Mucosa of rectum (tissue), 2 donors: ENCODE results near the gene DMWD.

Experiments used
- H3K27ac ChIP-seq, 2 donors: one replicate each; pipeline ENCODE4 v1.7.0; 2013; ENCODE audit warnings: inconsistent platforms in 2 of 2, low read depth in 2 of 2, low read length in 2 of 2
- H3K27me3 ChIP-seq, 2 donors: one replicate each; pipeline ENCODE4 v1.7.0; 2013; ENCODE audit warnings: low read length in 2 of 2; ENCODE audit not compliant: control insufficient read depth in 2 of 2, insufficient read depth in 2 of 2
- H3K36me3 ChIP-seq, 2 donors: one replicate each; pipeline ENCODE4 v1.7.0; 2013; ENCODE audit warnings: low read length in 2 of 2; ENCODE audit not compliant: control insufficient read depth in 2 of 2, insufficient read depth in 2 of 2
- H3K4me1 ChIP-seq, 2 donors: one replicate each; pipeline ENCODE4 v1.7.0; 2013; ENCODE audit warnings: low read length in 2 of 2, mild to moderate bottlenecking in 1 of 2; ENCODE audit not compliant: control insufficient read depth in 2 of 2, insufficient read depth in 2 of 2
- H3K4me3 ChIP-seq, 2 donors: one replicate each; pipeline ENCODE4 v1.7.0; 2013; ENCODE audit warnings: low read length in 2 of 2
- H3K9ac ChIP-seq, 2 donors: one replicate each; pipeline ENCODE4 v1.7.0; 2013; ENCODE audit warnings: low read length in 2 of 2, low read depth in 1 of 2, mild to moderate bottlenecking in 1 of 2
- H3K9me3 ChIP-seq, 2 donors: one replicate each; pipeline ENCODE4 v1.7.0; 2013; ENCODE audit warnings: low read length in 2 of 2; ENCODE audit not compliant: control insufficient read depth in 2 of 2
- donor health status: healthy.
- donor health status: Normal muscosa, but diverticular disease.

Gene DMWD

DNA sequence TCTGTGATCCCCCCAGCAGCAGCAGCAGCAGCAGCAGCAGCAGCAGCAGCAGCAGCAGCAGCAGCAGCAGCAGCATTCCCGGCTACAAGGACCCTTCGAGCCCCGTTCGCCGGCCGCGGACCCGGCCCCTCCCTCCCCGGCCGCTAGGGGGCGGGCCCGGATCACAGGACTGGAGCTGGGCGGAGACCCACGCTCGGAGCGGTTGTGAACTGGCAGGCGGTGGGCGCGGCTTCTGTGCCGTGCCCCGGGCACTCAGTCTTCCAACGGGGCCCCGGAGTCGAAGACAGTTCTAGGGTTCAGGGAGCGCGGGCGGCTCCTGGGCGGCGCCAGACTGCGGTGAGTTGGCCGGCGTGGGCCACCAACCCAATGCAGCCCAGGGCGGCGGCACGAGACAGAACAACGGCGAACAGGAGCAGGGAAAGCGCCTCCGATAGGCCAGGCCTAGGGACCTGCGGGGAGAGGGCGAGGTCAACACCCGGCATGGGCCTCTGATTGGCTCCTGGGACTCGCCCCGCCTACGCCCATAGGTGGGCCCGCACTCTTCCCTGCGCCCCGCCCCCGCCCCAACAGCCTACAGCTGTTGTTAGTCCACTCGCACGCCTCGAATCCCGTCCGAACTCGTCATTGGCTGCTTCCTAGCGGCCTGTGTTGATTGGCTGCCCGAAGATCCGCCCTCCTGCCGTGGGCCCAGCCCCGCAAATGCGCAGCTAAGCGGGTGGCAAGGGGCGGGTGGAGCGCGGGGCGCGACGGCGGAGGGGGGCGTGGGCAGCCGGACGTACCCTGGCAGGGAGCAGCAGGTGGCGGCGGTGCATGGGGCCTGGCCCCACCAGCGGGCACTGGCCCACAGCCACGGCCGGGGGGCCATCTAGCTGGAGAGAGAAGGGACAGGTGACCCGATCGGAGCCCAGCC, 22.2 kb downstream of the DMWD start:
- Histone ChIP-seq H3K4me1 (peaks cover 18 to 33% of the 10 kb centered on the region in 2 donors), H3K36me3 (no peaks in the 10 kb centered on the region), H3K9ac (peak overlapping the region; percentile 72 to 75), H3K4me3 (peak overlapping the region; percentile 86 to 94), H3K9me3 (no peaks in the 10 kb centered on the region), H3K27ac (peak overlapping the region; percentile 96 to 97), H3K27me3 (no peaks in the 10 kb centered on the region)

DNA sequence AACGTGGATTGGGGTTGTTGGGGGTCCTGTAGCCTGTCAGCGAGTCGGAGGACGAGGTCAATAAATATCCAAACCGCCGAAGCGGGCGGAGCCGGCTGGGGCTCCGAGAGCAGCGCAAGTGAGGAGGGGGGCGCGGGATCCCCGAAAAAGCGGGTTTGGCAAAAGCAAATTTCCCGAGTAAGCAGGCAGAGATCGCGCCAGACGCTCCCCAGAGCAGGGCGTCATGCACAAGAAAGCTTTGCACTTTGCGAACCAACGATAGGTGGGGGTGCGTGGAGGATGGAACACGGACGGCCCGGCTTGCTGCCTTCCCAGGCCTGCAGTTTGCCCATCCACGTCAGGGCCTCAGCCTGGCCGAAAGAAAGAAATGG, 22.8 kb downstream of the DMWD start:
- H3K27me3 ChIP-seq, result no peaks in the 10 kb centered on the region
- peaks cover 18 to 33% of the 10 kb centered on the region in 2 donors for H3K4me1 ChIP-seq
- H3K9me3 ChIP-seq, result no peaks in the 10 kb centered on the region
- no peaks in the 10 kb centered on the region for H3K36me3 ChIP-seq
- peak overlapping the region; percentile 68 to 75 for H3K9ac ChIP-seq
- peak overlapping the region; percentile 96 to 97 for H3K27ac ChIP-seq
- peak overlapping the region; percentile 86 to 94 for H3K4me3 ChIP-seq

DNA sequence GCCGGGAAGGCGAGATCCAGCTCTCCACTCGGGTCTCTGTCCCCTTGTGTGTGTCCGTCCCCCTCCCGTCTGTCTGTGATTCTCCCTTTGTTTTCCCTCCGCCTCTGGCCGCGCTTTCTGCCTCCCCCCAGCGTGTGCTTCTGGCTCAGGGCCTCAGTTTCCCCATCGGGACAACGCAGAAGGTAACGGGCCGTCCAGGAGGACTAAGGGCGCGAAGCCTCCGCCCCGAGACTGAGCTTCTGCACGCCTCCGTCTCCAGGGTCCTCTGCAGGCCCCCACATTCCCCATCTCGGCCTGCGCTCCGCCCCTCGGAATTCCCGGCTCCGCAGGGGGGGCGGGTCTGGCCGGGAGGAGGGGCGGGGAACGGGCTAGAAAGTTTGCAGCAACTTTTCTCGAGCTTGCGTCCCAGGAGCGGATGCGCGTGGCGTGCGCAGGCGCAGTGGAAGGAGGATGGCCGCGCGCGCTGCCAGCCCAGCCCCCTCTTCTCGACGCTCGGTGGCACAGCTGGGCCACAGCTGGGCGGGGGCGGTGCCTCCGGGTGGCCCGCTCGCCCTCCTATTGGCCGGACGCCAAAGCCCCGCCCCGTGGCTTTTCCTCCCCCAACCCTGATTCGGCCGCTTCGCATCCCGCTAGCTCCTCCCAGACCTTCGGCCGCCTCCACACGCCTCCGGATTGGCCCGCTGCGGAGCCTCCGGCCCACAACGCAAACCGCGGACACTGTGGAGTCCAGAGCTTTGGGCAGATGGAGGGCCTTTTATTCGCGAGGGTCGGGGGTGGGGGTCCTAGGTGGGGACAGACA, 23.5 kb downstream of the DMWD start, which contains the start of gene SIX5:
Gene SIX5 (minus strand): TSS at position 269 of the 799 bp plus-strand sequence. CDS start 408 bp downstream, outside the sequence.
- Histone ChIP-seq H3K27me3 (no peaks in the 10 kb centered on the region), H3K4me1 (peaks cover 21 to 33% of the 10 kb centered on the region in 2 donors), H3K4me3 (peak within 1 kb of the TSS; percentile 89 to 94), H3K9ac (peak within 1 kb of the TSS; percentile 75 to 88), H3K27ac (peak within 1 kb of the TSS; percentile 96 to 97), H3K9me3 (no peaks in the 10 kb centered on the region), H3K36me3 (no peaks in the 10 kb centered on the region)

DNA sequence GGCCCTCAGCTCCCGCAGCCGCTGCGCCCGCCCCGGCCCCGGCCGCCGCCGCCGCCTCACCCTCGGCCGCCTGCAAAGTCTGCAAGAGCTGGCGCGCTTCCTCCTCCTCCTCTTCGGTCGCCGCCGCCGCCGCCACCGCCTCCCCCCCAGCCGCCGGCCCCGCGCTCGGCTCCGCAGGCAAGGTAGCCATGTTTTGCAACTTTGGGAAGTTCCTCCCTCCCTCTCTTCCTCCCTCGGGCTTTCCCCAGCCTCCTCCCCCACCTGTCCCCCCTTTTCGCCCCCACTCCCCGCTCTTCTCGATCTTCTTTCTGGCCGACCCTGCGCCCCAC, 24.0 kb downstream of the DMWD start:
- H3K36me3 ChIP-seq, result no peaks in the 10 kb centered on the region
- peak overlapping the region; percentile 73 to 88 for H3K9ac ChIP-seq
- peak overlapping the region; percentile 96 to 97 for H3K27ac ChIP-seq
- no peaks in the 10 kb centered on the region for H3K27me3 ChIP-seq
- H3K9me3 ChIP-seq, result no peaks in the 10 kb centered on the region
- peak overlapping the region; percentile 89 to 94 for H3K4me3 ChIP-seq
- peaks cover 21 to 32% of the 10 kb centered on the region in 2 donors for H3K4me1 ChIP-seq

DNA sequence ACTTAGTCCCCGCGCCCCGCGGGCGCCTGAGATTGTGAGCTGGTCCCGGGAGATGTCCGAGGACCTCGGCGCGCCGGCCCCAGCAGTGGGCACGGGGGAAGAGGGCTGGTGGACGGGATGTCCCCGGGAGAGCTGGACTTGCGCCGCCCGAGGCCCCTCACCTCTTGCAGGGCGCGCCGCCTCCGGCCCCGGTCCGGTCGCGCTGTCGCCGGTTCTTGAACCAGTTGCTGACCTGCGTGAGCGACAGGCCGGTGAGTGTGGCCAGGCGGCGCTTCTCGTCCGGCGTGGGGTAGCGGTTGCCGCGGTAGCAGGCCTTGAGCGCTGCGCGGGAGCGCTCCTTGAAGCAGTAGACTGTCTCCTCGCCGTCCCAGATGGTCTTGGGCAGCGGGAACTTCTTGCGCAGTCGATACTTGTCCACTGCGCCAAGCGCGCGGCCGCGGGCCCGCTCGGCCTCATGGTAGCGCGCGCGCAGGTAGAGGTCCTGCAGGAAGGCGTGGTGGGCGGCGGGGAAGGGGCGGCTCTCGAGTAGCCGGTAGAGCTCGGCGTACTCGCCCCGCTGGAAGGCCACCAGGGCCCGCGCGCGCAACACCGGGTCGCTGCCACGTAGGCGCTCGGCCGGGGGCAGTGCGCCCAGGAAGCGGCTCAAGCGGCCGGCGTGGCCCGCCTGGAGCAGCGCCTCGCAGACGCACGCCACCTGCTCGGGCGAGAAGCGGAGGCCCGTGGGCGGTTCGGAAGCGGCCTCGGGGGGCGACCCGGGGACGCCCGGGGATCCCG, 24.6 kb downstream of the DMWD start:
- Histone ChIP-seq H3K9ac (peak overlapping the region; percentile 73 to 77), H3K4me1 (peaks cover 18 to 30% of the 10 kb centered on the region in 2 donors), H3K9me3 (no peaks in the 10 kb centered on the region), H3K36me3 (no peaks in the 10 kb centered on the region), H3K27me3 (no peaks in the 10 kb centered on the region), H3K4me3 (peak overlapping the region; percentile 89 to 94), H3K27ac (peak overlapping the region; percentile 96 to 97)

DNA sequence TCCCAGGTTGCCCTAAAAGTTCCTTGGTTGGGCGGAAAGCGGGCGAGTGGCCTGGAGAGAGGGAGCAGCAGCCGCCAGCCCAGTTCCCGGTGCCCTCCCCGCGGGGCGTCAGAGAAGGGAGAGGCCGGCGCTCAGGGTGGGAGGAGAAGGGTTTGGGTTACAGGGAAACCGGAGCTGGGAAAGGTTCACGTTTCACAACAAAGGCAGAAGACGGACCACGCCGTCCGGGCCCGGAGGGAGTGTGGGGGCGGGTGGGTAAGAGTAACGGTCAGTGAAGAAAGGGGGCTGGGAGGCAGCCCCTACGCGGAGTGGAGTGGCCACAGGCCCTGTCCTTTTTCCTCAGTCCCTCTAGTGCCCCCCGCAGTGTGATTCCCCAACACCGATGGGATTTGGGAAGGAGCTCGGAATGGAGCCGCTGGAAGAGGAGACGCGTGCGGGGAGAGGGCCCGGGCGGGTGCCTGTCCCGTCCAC, 25.2 kb downstream of the DMWD start:
- Histone ChIP-seq H3K36me3 (no peaks in the 10 kb centered on the region), H3K27ac (peak overlapping the region; percentile 96 to 97), H3K27me3 (no peaks in the 10 kb centered on the region), H3K9ac (peak overlapping the region; percentile 73 to 77), H3K9me3 (no peaks in the 10 kb centered on the region), H3K4me3 (peak overlapping the region; percentile 89 to 94), H3K4me1 (peaks cover 17 to 24% of the 10 kb centered on the region in 2 donors)

DNA sequence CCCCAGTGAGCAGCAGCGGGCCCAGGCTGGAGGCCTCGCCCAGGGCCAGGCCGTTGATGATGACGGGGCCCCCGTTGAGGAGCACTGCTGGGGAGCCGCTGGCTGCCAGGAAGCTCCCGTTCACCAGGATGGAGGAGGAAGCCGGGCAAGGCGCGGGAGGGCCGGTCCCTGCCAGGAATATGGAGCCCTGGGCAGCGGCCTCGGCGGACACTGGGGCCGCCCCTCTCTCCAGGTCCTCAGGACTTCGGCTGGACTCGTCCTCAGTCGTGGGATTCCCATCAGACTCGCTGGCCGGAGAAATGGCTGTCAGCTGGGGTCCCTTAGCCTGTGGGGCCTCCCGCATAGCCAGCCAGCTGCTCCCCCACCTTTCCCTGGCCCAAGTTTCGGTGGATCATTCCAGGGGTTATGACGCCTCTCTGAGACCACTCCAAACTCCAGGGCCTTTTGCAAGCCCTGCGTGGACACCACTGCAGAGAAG, 25.7 kb downstream of the DMWD start:
- H3K4me3 ChIP-seq, result peak overlapping the region; percentile 89 to 94

DNA sequence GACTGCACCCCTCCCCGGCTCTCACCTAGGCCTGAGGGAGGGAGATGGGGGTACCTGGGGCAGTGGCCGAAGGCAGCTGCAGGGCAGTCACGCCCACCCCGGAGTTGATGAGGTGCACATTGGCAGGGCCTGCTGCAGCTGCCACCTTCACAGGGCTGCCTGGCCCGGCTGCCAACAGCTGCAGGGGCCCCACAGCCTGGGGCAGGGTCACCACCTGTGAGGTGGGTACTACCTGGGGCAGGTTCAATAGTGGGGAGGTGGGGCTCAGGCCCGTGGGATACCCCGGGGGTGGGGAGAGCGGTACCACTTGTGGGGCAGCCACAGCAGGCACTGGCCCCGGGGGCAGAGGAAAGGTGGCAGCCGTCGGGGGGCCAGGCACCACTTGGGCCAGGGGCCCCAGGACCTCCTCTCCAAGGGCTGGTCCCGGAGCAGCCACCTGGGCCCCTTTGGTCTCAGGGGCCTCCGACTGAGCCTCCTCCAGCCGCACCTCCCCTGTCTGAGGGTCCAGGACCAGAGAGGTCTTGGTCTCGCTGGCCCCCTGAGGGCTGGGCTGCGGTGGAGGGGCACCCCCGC, 26.3 kb downstream of the DMWD start:
- Histone ChIP-seq H3K4me1 (peaks cover 17 to 19% of the 10 kb centered on the region in 2 donors), H3K9me3 (no peaks in the 10 kb centered on the region), H3K9ac (peak overlapping the region; percentile 66 to 73), H3K36me3 (no peaks in the 10 kb centered on the region), H3K27me3 (no peaks in the 10 kb centered on the region), H3K27ac (peak overlapping the region; percentile 96 to 97), H3K4me3 (peak overlapping the region in 1 of 2 donors; percentile 94)

More for the DNA sequence above, 25.7 kb downstream of the DMWD start:
- Histone ChIP-seq H3K27me3 (no peaks in the 10 kb centered on the region), H3K4me1 (peaks cover 17 to 23% of the 10 kb centered on the region in 2 donors), H3K9me3 (no peaks in the 10 kb centered on the region), H3K9ac (peak overlapping the region; percentile 66 to 73), H3K36me3 (no peaks in the 10 kb centered on the region), H3K27ac (peak overlapping the region; percentile 96 to 97)

DNA sequence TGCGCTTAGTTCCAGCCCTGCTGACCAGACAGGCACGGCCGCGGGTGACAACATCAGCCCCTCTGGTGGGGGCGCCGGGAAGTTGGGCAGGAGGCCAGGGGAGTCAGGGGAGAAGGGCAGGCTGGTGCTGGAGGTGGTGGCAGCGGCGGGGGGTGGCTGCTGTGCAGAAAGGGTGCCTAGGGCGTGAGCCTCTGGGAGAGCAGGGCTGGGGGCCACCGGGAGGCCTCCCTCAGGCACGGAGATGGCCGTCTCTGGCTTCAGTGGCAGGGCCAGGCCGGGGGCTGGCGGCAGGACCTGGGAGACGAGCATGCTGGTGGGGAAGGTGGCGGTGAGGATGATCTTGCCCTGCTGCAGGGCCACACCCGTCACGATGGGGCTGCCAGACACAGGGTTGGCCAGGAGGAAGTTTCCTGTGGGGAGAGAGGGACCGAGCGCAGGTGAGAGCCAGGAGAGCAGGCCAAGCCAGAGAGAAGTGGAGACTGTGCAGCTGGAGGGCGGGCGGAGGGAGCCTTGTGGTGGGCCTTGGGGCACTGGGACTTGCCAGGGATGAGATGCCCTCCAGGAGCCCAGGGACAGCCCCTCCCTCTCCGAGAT, 26.8 kb downstream of the DMWD start:
- H3K9ac ChIP-seq, result no peak overlapping the region
- H3K4me1 ChIP-seq, result peaks cover 11 to 13% of the 10 kb centered on the region in 2 donors
- no peak overlapping the region for H3K27ac ChIP-seq
- no peaks in the 10 kb centered on the region for H3K36me3 ChIP-seq
- H3K9me3 ChIP-seq, result no peaks in the 10 kb centered on the region
- H3K27me3 ChIP-seq, result no peaks in the 10 kb centered on the region
- H3K4me3 ChIP-seq, result no peak overlapping the region
